Activated CD8-positive, alpha-beta memory T cell treated with anti-CD3 and anti-CD28 coated beads for 24 hours (primary cell): ENCODE measurements around the gene ATP2A1.
"Not testable (repeated sequence)": the region's sequence is repeated elsewhere in the genome, so short reads cannot be mapped to it uniquely, and the experiment has no call there.

Experiments
- DNase-seq: peaks from one replicate; pipeline ENCODE4 v3.0.0-alpha.2; 2020

ATP2A1 gene

DNA sequence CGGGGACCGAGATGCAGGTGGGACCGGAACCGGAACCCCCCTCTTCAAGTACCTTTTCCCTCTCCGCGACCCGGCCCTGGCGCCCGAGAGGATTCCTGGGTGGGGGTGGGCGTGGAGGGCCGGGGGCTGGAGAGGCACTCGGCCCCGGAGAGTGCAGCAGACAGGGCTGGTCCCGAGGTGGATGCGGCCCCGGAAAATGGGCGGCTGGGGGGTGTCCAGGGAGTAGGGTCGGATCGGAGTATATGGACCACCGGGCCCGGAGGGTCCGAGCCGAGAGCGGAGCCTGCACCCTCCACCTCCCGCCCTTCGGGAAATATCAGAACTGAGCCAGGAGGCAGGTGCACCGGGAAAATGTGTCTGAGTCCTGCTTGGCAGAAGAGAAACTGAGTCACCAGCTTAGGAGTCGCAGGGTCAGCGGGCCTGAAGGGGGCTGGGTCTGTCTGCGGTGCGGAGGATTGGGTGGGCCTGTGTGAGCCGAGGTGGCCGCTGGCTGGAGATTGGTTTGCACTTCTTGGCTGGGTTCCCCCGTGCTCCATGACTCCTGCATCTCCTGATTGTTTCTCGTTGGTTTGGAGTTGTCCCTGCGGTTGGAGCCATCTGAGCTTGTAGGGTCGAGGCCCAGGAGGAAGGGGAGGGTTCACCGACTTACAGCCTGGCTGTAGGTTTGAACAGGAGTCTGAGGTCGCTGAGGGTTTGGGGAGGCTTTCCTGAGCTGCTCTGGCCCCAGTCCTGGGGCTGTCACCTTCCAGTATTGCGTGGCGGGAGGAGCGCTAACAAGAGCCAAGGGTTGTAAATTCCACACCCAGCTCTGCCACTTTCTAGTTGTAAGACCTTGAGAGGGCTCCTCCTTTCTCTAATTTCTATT, 14.1 kb upstream of the ATP2A1 start:
- no peak for DNase-seq

DNA sequence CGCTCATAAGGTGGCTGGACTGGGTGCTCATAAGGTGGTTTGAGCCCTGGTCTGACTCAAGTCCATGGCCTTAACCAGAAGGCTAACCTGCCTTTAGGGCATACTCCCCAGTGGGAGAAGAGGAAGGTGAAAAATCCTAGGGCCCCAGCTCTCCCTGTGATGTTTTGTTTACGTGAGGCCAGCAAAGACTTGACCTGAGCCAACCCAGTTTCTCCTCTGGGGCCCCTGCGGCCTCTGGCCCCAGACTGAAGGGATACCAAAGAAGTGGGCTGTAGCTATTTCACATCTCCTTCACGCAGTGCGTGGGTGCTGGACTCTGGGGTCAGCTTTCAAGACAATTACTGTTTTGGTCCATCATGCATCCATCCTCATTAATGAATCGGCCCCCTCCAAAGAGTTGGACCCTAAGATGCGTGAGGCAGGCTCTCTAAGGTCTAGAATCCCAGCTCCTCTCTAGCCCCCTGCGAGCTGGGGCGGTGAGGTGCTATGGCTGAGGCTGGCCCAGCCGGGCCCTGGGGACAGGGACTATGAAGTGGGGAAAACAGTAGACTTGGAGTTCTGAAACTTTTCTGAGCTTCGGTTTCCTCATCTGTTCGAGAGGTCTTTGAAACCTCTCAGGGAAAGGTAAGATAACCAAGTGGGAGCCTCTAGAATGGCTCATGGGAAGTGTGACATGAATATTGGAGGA, 13.1 kb upstream of the ATP2A1 start:
- no peak for DNase-seq

DNA sequence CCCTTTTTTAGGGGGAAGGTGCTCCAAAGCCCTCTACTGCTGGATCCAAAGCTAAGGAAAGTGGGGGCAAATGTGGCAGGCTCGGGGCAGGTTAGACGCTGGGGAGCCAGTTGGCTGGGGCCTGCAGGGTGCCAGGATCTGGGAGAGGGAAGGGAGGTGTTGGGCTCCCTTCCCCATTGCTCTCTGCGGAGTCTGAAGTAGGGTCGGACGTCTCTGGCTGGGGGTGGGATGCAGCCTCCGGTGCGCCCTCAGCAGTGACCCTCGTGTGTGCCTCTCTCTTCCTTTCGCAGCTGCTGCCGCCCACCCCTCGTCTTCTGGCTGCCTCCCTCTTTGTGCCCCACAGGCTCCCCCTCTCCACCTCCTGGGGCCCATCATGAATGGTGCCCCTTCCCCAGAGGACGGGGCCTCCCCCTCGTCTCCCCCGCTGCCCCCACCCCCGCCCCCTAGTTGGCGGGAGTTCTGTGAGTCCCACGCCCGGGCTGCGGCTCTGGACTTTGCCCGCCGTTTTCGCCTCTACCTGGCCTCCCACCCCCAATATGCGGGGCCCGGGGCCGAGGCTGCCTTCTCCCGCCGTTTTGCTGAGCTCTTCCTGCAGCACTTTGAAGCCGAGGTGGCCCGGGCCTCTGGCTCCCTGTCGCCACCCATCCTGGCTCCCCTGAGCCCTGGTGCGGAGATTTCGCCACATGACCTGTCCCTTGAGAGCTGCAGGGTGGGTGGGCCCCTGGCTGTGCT, 12.4 kb upstream of the ATP2A1 start:
- no peak for DNase-seq

DNA sequence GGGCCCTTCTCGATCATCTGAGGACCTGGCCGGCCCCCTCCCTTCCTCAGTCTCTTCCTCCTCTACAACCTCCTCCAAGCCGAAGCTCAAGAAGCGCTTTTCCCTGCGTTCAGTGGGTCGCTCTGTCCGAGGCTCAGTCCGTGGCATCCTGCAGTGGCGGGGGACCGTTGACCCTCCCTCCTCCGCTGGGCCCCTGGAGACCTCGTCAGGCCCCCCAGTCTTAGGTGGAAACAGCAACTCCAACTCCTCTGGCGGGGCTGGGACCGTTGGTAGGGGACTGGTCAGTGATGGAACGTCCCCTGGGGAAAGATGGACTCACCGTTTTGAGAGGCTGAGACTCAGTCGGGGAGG, 11.9 kb upstream of the ATP2A1 start:
- no peak for DNase-seq

DNA sequence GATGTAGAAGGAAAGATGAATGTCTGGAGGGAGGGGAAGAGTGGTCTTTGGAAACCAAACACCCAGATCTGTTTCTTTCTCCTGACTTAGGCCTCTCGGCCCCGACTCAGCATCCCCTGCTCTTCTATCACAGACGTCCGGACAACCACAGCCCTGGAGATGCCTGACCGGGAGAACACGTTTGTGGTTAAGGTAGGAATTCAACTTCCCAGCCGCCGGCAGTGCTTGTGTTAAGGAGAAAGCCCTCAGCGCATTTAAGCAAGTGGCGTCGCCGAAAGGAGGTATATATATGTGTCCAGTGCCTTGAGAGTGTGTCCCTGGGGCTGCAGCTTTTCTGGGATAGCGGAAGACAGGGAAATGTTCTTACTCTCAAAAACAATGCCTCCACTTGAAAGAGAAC, 11.0 kb upstream of the ATP2A1 start:
- no peak for DNase-seq

DNA sequence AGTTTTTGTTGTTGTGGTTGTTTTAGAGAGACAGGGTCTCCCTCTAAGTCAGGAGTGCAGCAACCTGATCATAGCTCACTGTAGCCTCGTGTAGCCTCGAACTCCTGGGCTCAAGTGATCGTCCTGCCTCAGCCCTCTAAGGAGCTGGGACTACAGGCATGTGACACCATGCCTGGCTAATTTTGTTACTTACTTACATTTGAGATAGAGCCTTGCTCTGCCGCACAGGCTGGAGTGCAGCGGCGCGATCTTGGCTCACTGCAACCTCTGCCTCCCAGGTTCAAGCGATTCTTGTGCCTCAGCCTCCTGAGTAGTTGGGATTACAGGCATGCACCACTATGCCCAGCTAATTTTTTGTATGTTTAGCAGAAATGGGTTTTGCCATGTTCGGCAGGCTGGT, 10.6 kb upstream of the ATP2A1 start:
- DNase-seq: not testable (repeated sequence)

DNA sequence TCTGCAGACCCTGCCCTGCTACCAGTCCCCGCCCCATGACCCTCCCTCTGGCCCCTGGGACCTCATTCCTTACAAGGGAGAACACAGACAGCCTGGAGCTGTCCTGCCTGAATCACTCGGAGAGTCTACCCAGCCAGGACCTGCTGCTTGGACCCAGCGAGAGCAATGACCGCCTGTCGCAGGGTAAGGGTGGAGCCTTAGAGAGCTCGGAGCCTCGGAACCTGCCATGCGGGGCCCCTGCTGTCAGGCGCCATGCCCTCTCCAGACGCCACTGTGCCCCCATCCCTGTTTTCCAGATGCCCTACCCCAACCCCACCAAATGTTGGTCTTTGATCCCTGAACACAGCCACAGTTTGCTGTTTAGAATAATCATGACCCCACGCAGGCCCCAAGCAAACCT, 9.1 kb upstream of the ATP2A1 start:
- DNase-seq: no peak

DNA sequence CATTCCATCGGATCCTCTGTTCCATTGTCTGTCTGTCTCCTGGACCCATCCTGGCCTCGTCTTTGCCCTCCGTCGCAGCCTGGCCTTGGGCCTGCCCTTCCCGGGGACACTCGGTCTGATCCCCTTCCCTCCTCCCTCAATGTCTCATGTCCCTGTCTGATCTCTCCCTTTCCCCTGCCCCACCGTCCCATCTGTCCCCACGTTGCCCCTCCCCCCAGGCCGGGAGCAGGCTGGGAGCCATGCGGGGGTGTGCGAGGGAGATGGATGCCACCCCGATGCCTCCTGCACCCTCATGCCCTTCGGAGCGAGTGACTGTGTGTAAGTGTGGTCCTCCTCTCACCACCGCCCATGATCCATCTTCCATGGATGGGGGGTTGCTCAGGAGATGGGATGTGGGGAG, 5.3 kb upstream of the ATP2A1 start:
- no peak for DNase-seq

DNA sequence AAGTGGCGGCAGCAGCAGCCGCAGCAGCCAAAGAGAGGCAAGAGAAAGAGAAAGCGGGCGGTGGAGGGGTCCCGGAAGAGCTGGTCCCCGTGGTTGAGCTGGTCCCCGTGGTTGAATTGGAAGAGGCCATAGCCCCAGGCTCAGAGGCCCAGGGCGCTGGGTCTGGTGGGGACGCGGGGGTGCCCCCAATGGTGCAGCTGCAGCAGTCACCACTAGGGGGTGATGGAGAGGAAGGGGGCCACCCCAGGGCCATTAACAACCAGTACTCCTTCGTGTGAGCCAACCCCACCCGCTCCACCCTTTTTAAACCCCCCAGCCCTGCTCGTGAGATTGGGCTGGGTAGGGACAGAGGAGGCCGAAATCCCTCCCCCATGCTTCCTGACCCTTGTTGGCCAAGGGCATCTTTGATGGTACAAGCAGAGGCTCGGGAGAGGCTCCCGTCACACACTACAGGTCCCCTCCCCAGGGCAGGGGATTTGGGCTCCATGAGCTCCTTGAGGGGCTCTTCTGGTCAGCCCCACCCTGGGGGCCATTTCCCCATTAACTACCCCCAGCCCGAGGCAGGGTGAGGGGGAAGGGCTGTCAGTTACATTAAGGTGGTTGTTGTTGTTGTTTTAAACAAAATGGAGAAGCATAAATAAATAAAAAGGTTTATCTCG, 4.6 kb upstream of the ATP2A1 start:
- DNase-seq: peak; percentile 80

DNA sequence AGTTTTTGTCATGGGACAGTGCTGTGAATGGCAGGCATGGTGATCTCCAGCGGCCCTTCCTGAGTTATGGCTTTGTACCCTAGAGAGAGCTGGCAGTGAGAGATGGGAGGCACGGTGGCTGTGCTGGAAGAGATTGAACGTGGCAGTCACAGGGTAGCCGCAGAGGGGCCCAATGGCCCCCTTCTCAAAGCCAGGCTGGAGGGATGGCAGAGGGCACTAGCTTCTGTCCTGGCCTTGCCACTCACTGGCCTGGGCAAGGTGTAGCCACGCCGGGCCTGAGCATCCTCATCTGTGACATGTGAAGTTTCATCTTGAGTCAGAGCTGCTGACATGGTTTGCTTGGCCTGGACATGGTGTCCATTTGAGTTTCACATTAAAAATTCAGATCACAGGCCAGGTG, 3.9 kb upstream of the ATP2A1 start:
- no peak for DNase-seq

DNA sequence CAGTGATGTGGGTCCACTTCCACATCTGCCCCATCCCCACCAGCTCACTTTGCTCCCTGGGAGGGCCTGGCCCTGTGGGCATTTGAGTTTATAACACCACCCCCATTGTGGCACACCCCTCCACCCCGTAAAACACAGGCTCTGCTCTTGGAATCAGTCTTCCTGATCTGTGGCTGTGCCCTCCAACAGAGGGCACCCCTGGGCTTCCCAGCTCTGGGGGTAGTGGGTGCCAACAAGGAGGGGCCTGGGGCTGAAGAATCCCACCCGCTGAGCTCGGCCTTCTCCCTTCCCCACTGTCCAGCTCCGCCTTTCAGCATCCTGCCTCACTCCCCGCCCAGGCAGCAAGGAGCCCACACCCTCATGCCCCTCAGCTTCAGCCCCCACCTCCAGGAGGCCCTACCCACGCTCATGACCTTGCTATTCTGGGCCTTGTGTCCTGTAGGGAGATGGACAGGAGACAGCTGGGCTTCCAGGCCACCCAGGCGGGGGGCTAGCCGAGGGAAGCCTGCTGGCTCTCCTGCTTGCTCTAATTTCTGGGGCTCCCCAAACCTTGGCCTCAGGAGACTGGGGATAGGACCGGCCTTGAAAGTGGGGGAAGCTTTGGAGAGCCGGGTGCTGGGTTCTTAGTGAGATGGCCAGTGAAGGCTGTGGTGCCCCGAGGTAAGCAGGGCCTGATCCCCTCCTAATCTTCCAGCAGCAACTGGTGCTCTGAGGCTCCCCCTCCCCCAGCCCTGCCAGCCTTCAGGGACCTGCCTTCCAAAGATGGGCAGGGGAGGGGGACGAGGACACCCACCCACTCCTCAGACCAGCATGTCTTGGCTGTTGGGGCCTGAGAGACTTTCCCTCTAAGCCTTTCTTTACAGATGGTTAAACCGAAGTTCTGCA, 2.9 kb upstream of the ATP2A1 start:
- no peak for DNase-seq

DNA sequence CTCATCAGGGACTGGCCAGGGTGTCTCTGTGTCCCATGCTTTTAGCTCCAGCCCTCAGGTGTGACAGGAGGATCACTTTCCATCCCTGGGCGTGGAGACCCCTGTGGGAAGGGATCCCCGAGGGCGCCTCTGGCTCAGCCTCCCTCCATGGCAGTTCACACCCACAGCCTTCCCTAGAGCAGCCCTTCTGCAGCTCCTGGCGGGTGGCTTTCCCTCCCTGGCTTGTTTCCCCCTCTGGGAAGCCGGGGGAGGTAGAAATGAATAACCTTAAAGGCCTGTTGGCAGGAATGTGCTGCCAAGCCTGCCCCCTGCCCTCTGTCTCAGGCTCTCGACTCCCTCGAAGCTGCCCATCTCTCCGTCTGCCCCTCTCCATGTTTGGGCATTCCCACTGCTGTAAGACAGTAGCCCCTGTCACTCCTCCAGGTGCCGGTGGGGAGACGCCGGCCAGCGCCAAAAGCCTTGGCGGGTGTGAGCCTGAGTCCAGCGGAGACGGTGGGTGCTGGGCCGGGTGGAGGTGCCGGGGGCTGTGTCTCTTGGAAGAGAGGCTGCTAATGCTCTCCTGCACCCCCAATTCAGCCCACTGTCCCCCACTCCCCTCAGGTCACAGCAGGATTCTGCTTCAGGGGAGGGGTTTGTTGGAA, 2.1 kb upstream of the ATP2A1 start:
- no peak for DNase-seq

DNA sequence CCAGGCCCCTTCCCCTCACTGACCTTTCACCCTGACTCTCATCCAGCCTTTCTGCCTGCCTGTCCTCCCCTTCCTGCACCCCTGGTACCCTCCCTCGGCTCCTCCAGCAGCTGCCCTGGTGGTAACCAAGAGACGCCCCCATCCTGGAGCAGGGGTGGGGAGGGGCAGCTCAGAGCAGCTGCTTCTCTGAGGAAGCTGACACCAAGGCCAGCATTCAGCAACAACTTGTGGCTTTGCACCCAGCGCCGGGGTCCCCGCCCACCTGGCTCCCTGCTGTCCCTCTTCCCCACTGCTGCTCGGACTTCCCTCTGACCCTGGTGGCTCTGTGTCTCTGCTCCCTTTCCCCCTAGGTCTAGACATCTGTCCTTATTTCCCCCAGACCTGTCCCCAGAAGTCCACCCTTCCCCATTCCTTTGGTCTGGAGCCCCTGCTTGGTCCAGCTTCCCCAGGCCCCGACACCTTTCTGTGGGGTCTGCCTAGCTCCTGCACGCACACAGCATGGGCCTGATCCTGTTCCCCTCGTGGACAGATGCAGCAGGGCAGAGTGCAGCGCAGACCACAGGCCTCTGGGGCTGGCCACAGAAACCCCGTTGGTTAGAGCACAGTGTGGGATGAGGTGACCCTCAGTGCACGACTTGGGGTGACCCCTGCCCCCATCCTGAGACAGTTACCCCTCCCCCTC, 1.2 kb upstream of the ATP2A1 start:
- no peak for DNase-seq

DNA sequence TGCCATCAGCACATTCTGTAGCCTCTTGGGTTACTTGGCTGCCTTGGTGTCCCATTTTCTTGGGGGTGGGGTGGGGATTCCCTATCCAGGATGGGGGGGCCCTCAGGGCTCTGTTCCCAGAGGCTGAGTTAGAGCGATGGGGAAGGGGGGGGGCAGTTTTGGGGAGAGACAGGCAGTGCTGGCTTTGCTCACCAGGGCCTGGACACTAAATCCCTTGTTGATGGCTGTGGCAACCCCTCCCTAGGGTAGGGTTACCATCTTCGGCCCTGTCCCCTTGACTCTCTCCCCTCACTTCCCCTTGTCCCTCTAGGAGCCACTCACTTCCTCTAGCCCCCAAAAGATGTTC, 660 bp upstream of the ATP2A1 start:
- DNase-seq: no peak

DNA sequence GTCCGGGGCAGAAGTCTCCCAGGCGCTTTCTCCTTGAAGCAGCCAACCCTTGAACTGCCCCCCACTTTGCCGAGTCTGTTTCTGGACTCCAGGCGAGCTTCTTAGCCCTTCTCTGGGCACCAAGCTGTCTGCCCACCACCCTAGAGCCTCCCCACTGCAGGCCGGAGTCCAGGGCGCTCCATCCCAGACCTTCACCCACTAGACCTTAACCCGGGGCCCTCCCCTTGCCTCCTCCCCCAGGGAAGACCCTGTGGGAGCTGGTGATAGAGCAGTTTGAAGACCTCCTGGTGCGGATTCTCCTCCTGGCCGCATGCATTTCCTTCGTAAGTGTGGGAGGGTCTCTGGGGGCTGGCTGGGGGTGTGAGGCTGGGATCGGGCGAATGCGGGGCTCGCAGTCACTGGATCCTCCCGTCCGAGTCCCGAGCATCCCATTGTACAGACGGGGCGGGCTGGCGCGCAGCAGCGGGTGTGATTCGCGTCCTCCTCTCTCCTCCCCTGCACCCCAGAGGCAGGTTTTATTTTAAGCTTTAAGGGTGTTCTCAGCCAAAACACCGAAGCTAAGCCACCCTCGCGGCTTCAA, 1.1 kb downstream of the ATP2A1 start:
- no peak for DNase-seq

DNA sequence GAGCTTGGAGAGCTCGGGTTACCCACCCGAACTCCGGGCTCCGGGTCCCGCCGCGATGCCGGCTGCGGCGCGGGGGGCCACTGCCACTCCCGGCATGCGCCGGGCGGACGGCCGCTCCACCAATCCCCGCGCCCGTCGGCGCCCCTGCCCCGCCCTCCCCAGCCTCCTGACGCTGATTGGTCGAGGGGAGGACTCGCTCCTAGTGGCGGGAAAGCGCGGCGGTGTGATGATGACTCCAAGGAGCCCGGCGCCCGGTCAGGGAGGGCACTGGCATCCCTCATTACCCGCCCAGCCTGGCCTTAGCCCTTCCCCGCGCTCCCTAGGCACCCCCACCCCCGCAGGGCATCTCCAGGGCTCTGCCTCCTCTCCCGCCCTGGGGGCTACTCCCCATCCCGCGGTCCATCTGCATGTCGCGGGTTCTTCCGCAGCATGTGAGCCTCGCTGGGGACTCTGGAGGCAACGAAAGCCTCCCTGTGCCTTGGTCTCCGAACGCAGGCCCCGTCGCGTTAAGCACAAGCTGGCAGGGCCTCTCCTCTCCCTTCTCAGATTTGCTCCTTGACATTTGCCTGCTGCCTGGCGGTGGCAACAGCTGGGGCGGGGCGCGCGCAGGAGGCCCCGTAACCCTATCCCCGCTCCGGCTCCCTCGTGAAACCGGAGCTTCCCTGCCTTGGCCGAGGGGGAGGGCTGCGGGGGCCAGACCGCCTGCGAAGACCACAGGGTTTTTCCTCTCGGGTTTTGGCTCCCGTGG, 1.7 kb downstream of the ATP2A1 start:
- DNase-seq: peak; percentile 96

DNA sequence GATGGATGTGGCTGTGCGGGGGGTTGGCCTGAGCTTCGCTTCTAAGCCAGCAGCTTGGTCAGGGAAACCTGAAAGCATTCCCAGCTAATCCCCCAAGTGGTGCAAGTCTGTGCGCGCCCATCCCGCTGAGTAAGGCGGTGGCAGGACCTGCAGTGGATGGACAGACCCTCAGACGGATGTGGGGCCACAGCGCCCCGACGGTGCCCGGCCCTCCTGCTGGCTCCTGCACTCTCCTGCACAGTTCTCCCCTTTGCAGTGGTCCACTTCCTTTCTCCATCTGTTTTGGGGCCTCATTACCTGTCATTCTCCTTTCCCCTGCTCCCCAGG, 2.3 kb downstream of the ATP2A1 start:
- DNase-seq: no peak

DNA sequence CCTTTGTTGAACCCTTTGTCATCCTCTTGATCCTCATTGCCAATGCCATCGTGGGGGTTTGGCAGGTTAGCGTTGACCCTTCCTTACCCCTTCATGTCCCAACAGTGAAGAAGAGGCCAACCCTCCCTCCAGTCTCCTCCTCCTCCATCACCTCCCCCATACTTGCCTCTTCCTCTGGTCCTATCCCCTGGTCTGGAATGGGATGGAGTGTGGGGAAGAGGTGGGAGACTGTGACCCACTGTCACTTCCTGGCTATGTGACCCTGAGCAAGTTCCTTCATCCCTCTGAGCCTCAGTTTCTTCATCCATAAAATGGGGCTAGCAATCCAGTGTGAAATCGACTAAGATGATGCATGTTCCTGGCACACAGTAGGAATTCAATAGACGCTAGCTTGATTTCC, 2.7 kb downstream of the ATP2A1 start:
- no peak for DNase-seq

DNA sequence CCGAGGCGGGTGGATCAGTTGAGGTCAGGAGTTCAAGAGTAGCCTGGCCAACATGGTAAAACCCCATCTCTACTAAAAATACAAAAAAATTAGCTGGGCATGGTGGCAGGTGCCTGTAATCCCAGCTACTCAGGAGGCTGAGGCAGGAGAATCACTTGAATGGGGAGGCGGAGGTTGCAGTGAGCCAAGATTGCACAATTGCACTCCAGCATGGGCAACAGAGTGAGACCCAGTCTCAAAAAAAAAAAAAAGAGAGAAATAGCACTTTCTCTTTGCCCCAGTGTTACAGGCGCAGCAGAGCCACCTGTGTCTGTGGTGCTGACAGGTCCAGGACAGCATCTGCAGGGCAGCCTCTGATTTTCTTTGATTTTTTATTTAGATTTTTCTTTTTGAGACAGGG, 3.3 kb downstream of the ATP2A1 start:
- DNase-seq: not testable (repeated sequence)

DNA sequence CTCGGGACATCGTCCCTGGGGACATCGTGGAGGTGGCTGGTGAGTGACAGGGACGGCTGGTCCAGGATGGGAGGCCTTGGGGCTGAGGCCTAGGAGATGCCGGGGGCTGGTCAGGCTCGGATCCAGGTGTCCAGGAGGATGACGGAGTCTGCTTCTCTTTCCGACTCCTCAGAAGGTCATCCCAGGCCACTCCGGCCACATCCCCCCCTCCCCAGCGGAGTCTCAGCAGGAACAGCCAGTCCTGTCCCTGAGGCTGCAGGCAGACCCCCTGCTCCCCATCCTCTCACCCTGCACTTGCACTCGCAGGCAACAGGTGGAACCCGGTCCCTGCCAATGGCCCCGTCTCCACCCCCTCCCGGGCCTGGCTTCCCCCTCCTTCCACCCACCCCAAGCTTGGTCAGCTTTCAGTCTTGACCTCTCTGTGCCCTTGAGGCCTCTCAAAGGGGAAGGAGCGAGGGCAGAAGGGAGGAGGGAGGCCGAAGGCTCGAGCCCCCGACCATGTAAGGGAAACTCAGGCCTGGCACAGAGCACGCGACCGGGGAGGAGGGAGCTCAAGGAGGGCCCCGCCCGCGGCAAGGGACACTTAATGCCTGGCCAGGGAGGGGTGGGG, 4.4 kb downstream of the ATP2A1 start:
- DNase-seq: no peak
